K562 (cell line): Measurements from ENCODE around the gene SLC22A3. TPM values are rescaled to one million over a fixed set of nuclear protein-coding genes. Genes with fewer than 3 reads are reported as not detected.

ENCODE experiments used
- ATAC-seq: fragments of 200-7000 bp; cut with Tn5 transposase; 3 replicates; pipeline ENCODE4 v1.9.1; 2020; ENCODE audit warnings: moderate library complexity
- BruUV-seq: library from RNA; stranded (reverse); fragments of 400-500 nt; replicated peaks from 2 replicates; lab custom pipeline; 2021; lab: Mats Ljungman, UMichigan
- CTCF ChIA-PET: fragments of 300-600 bp; formaldehyde crosslinking; extraction: SDS; loops from one replicate; lab custom pipeline; 2021; ENCODE audit warnings: low intra/inter-chr PET ratio; lab: Yijun Ruan, JAX
- POLR2A ChIA-PET: fragments of 300-600, 350-650 bp; sonication (Branson Sonifier 250); formaldehyde crosslinking; extraction: SDS; loops from one replicate; lab custom pipeline; 2021; ENCODE audit warnings: antibody characterized with exemption, inconsistent platforms; lab: Yijun Ruan, JAX
- DNase-seq, 4 experiments: peaks; one replicate each; pipeline versions ENCODE4 v3.0.0 to v3.0.0-alpha.2; 2011 to 2018; ENCODE audit warnings: low spot score in 3 of 4, mixed read lengths in 3 of 4; ENCODE audit errors: extremely low read depth in 1 of 4
- FAIRE-seq: peaks from 2 replicates; lab custom pipeline; 2011; peaks lifted over from hg19 to GRCh38; lab: Jason Lieb, UNC
- H2AFZ ChIP-seq: 2 replicates; pipeline ENCODE4 v1.6.0; 2011; ENCODE audit warnings: low read depth, low read length, control low read depth, inconsistent platforms
- H3K27ac ChIP-seq: fragments of 200-600 bp; 3 replicates; pipeline ENCODE4 v1.8.0; 2011; ENCODE audit warnings: low read depth, mild to moderate bottlenecking, control low read depth, inconsistent platforms, low read length, moderate library complexity, mixed read lengths; ENCODE audit errors: extremely low read depth
- H3K27me3 ChIP-seq, 2 experiments: fragments of 300-600 bp in 1 of 2; 2 replicates in 1 of 2; 3 replicates in 1 of 2; pipeline versions ENCODE4 v1.6.0 to v1.8.0; 2011; ENCODE audit warnings: inconsistent platforms in 2 of 2, low read length in 2 of 2, mild to moderate bottlenecking in 1 of 2, mixed read lengths in 1 of 2, moderate library complexity in 1 of 2; ENCODE audit not compliant: control insufficient read depth in 2 of 2, insufficient read depth in 2 of 2
- H3K36me3 ChIP-seq: fragments of 300-600 bp; 3 replicates; pipeline ENCODE4 v1.8.0; 2011; ENCODE audit warnings: mild to moderate bottlenecking, low read length, inconsistent platforms; ENCODE audit not compliant: control insufficient read depth, insufficient read depth
- H3K4me1 ChIP-seq, 2 experiments: fragments of 200-600 bp in 1 of 2; replicated peaks in 1 of 2; 2 replicates in 1 of 2; 3 replicates in 1 of 2; pipeline versions ENCODE4 v1.5.1 to v1.8.0; 2011; ENCODE audit warnings: inconsistent platforms in 2 of 2, low read length in 2 of 2, mild to moderate bottlenecking in 1 of 2, mixed read lengths in 1 of 2, moderate library complexity in 1 of 2; ENCODE audit not compliant: control insufficient read depth in 2 of 2, insufficient read depth in 2 of 2
- H3K4me2 ChIP-seq: 2 replicates; pipeline ENCODE4 v1.6.1; 2011; ENCODE audit warnings: low read length, control low read depth, inconsistent platforms, mixed read lengths; ENCODE audit not compliant: insufficient read depth
- H3K4me3 ChIP-seq: fragments of 200-600 bp; sonication (generic), shearing (Covaris generic); 2 replicates; pipeline ENCODE4 v1.5.1; 2016; ENCODE audit warnings: control low read depth, inconsistent platforms
- H3K79me2 ChIP-seq: fragments of 200-600 bp; 3 replicates; pipeline ENCODE4 v1.8.0; 2011; ENCODE audit warnings: low read length, inconsistent platforms; ENCODE audit not compliant: control insufficient read depth, insufficient read depth
- H3K9ac ChIP-seq, 2 experiments: 2 replicates each; pipeline versions ENCODE4 v1.6.0 to v1.6.1; 2011; ENCODE audit warnings: low read depth in 2 of 2, low read length in 2 of 2, control low read depth in 1 of 2, inconsistent platforms in 1 of 2, mild to moderate bottlenecking in 1 of 2, mixed read lengths in 1 of 2; ENCODE audit not compliant: insufficient read depth in 1 of 2
- H3K9me1 ChIP-seq: one replicate; pipeline ENCODE4 v1.6.0; 2011; ENCODE audit warnings: inconsistent platforms, mild to moderate bottlenecking, low read length, moderate library complexity; ENCODE audit not compliant: control insufficient read depth, insufficient read depth
- H3K9me3 ChIP-seq: replicated peaks from 2 replicates; pipeline ENCODE4 v1.5.1; 2011; ENCODE audit warnings: low read depth, low read length, inconsistent platforms; ENCODE audit not compliant: control insufficient read depth, insufficient read depth
- H4K20me1 ChIP-seq: replicated peaks from 2 replicates; pipeline ENCODE4 v1.6.1; 2011; ENCODE audit warnings: low read length, inconsistent platforms, mixed read lengths; ENCODE audit not compliant: control insufficient read depth, insufficient read depth
- ELF4 ChIP-seq: fragments of 450-650 bp; formaldehyde crosslinking; IDR thresholded peaks from 2 replicates; pipeline ENCODE4 v1.4.0; 2022; ENCODE audit warnings: missing genetic modification characterization
- PHF21A ChIP-seq: fragments of 450-650 bp; IDR thresholded peaks from 2 replicates; pipeline ENCODE4 v1.6.1; 2017; ENCODE audit warnings: low read depth, borderline replicate concordance
- XRCC3 ChIP-seq: fragments of 450-650 bp; IDR thresholded peaks from 2 replicates; pipeline ENCODE4 v1.6.1; 2017; ENCODE audit warnings: mild to moderate bottlenecking, moderate library complexity
- ZBTB17 ChIP-seq: fragments of 450-650 bp; formaldehyde crosslinking; IDR thresholded peaks from 2 replicates; pipeline ENCODE4 v1.4.0; 2020; ENCODE audit warnings: mild to moderate bottlenecking
- ZNF561 ChIP-seq: fragments of 450-650 bp; formaldehyde crosslinking; conservative IDR thresholded peaks from 2 replicates; pipeline ENCODE4 v1.4.0; 2020; ENCODE audit warnings: mild to moderate bottlenecking, moderate library complexity
- WGBS: fragments of 100-300 bp; shearing (Covaris generic); methylation state at CpG from one replicate; pipeline ENCODE4 v1.1.6; 2016; ENCODE audit warnings: low coverage, mixed read lengths; ENCODE audit not compliant: insufficient coverage; ENCODE audit errors: missing lambda C conversion rate; 5-methylcytosine and 5-hydroxymethylcytosine counted together
- in situ Hi-C: fragments of 300-500 bp; cut with MboI; formaldehyde crosslinking; loops from 4 replicates; pipeline ENCODE4 v1.15.0; 2018; ENCODE audit warnings: inconsistent platforms, mixed read lengths
- intact Hi-C: fragments of 100-400 bp; cut with micrococcal nuclease; formaldehyde crosslinking; loops from 2 replicates; pipeline ENCODE4 v1.14.2; 2022
- polyA plus RNA-seq, 8 experiments: library from polyadenylated mRNA; depleted of rRNA in 4 of 8; stranded (reverse) in 5 of 8; unstranded in 3 of 8; fragments of >200 nt; fragmentation: Nextera tagmentation in 2 of 8; fragmentation: Illumina TruSeq in 1 of 8; extraction: Ambion mirVana in 2 of 8; extraction: Trizol in 1 of 8; gene quantifications; 2 replicates each; pipeline versions ENCODE4 v1.2.1 to v1.2.3, GENCODE V29; 2011 to 2014; ENCODE audit warnings: inconsistent platforms in 1 of 8, missing spikeins in 1 of 8
- total RNA-seq, 7 experiments: library from RNA; depleted of rRNA in 6 of 7; stranded (reverse); fragments of >200 nt in 6 of 7; fragmentation: Illumina TruSeq in 2 of 7; extraction: Trizol in 2 of 7; gene quantifications; 2 replicates each; pipeline versions ENCODE4 v1.2.1 to v1.2.3, GENCODE V29; 2011 to 2021; ENCODE audit warnings: low replicate concordance in 1 of 7
- TF ChIP-seq, protein P1 (sequence below): fragments of 250-450 bp; sonication (Bioruptor Pico); IDR thresholded peaks from 2 replicates; pipeline ENCODE4 v1.8.0; 2021; ENCODE audit warnings: mild to moderate bottlenecking, moderate library complexity
- TF ChIP-seq, protein P2 (sequence below): fragments of 450-650 bp; IDR thresholded peaks from 2 replicates; pipeline ENCODE4 v1.6.1; 2017; ENCODE audit warnings: antibody characterized with exemption
- TF ChIP-seq, protein P3 (sequence below): fragments of 200-400 bp; formaldehyde crosslinking; IDR thresholded peaks from 2 replicates; pipeline ENCODE4 v1.6.1; 2017; ENCODE audit warnings: mild to moderate bottlenecking, low read depth, low read length, moderate library complexity
- TF ChIP-seq, protein P4 (sequence below): IDR thresholded peaks from 2 replicates; pipeline ENCODE4 v1.6.1; 2012; ENCODE audit warnings: low read depth, low read length, improper control_type of control experiment, borderline replicate concordance
- TF ChIP-seq, protein P5 (sequence below): sonication (generic); formaldehyde crosslinking; IDR thresholded peaks from 2 replicates; pipeline ENCODE4 v1.8.1; 2023; ENCODE audit warnings: mild to moderate bottlenecking, missing genetic modification reagents

The SLC22A3 gene
- total and polyA plus RNA-seq, 9 of the 15 experiments (the other 6 are each of a cell fraction or from before 2014, with no cell fraction given), result not detected

DNA sequence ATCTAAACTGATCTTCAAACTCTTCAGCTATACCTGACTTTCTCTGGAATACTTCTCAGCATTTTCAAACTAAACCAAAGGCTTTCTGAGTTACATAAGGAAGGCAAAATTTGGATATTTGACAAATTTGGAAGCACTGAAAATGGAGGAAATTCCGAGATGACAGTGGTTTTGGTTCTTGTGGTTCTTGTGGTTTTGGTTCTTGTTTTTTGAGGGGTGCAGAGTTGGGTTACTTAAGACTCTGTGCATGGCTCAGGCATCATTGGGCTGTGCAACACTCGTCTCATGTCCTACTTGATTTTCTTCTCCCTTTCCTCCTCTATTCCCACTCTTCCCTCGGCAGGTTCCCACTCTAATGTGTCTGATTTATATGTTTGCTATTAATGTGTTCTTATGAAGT lies 78.0 kb downstream of the SLC22A3 start (continued):
- TF ChIP-seq, protein P1, sequence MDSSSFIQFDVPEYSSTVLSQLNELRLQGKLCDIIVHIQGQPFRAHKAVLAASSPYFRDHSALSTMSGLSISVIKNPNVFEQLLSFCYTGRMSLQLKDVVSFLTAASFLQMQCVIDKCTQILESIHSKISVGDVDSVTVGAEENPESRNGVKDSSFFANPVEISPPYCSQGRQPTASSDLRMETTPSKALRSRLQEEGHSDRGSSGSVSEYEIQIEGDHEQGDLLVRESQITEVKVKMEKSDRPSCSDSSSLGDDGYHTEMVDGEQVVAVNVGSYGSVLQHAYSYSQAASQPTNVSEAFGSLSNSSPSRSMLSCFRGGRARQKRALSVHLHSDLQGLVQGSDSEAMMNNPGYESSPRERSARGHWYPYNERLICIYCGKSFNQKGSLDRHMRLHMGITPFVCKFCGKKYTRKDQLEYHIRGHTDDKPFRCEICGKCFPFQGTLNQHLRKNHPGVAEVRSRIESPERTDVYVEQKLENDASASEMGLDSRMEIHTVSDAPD (CRISPR knock-in tag), result no peak
- TF ChIP-seq, protein P2, sequence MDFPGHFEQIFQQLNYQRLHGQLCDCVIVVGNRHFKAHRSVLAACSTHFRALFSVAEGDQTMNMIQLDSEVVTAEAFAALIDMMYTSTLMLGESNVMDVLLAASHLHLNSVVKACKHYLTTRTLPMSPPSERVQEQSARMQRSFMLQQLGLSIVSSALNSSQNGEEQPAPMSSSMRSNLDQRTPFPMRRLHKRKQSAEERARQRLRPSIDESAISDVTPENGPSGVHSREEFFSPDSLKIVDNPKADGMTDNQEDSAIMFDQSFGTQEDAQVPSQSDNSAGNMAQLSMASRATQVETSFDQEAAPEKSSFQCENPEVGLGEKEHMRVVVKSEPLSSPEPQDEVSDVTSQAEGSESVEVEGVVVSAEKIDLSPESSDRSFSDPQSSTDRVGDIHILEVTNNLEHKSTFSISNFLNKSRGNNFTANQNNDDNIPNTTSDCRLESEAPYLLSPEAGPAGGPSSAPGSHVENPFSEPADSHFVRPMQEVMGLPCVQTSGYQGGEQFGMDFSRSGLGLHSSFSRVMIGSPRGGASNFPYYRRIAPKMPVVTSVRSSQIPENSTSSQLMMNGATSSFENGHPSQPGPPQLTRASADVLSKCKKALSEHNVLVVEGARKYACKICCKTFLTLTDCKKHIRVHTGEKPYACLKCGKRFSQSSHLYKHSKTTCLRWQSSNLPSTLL, result no peak
- TF ChIP-seq ZNF561, result no peak
- TF ChIP-seq, all 486 proteins: peak for 0

DNA sequence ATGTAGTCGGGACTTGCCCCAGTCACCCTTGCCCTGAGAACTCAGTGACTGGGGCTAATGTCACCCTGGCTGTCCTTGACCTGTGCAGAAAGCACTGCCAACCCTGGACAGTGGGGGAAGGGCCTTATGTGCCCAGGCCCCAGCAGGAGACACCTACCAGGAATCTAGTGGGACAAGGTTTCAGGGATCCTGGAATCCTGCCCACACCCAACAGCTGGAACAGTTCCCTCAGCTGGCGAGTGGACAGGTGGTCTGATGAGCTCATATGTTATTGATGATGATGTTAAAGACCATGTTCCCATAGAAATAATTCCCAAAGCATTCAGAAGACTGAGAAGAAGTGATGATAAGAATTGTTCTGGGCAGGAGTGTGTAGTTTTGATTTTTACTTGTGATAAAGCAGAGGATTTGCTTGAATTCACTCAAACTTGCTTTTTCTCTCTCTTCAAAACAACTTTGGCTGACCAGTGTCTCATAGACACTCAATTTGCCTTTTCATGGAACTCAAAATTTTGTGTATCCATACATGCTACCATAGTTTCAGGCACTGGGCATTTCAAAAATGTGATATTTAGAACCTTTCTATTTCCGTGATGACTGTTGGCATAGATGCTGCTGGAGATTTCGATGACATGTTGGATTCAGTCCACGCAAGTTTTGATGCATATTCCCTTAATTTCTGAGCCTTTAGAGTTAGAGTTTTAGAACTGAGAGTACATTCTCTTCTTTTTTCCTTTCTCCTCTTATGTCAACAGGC lies 79.3 kb downstream of the SLC22A3 start:
- BruUV-seq, result no TSS peak
- 3% methylated on average over 5 of the region's 5 CpGs for WGBS
- ATAC-seq, result no peak
- TF ChIP-seq, protein P3, sequence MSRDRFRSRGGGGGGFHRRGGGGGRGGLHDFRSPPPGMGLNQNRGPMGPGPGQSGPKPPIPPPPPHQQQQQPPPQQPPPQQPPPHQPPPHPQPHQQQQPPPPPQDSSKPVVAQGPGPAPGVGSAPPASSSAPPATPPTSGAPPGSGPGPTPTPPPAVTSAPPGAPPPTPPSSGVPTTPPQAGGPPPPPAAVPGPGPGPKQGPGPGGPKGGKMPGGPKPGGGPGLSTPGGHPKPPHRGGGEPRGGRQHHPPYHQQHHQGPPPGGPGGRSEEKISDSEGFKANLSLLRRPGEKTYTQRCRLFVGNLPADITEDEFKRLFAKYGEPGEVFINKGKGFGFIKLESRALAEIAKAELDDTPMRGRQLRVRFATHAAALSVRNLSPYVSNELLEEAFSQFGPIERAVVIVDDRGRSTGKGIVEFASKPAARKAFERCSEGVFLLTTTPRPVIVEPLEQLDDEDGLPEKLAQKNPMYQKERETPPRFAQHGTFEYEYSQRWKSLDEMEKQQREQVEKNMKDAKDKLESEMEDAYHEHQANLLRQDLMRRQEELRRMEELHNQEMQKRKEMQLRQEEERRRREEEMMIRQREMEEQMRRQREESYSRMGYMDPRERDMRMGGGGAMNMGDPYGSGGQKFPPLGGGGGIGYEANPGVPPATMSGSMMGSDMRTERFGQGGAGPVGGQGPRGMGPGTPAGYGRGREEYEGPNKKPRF, result no peak
- TF ChIP-seq, protein P4, sequence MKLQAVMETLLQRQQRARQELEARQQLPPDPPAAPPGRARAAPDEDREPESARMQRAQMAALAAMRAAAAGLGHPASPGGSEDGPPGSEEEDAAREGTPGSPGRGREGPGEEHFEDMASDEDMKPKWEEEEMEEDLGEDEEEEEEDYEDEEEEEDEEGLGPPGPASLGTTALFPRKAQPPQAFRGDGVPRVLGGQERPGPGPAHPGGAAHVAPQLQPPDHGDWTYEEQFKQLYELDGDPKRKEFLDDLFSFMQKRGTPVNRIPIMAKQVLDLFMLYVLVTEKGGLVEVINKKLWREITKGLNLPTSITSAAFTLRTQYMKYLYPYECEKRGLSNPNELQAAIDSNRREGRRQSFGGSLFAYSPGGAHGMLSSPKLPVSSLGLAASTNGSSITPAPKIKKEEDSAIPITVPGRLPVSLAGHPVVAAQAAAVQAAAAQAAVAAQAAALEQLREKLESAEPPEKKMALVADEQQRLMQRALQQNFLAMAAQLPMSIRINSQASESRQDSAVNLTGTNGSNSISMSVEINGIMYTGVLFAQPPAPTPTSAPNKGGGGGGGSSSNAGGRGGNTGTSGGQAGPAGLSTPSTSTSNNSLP, result no peak
- TF ChIP-seq PHF21A, result no peak
- TF ChIP-seq, protein P5, sequence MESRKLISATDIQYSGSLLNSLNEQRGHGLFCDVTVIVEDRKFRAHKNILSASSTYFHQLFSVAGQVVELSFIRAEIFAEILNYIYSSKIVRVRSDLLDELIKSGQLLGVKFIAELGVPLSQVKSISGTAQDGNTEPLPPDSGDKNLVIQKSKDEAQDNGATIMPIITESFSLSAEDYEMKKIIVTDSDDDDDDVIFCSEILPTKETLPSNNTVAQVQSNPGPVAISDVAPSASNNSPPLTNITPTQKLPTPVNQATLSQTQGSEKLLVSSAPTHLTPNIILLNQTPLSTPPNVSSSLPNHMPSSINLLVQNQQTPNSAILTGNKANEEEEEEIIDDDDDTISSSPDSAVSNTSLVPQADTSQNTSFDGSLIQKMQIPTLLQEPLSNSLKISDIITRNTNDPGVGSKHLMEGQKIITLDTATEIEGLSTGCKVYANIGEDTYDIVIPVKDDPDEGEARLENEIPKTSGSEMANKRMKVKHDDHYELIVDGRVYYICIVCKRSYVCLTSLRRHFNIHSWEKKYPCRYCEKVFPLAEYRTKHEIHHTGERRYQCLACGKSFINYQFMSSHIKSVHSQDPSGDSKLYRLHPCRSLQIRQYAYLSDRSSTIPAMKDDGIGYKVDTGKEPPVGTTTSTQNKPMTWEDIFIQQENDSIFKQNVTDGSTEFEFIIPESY, result no peak
- no peak for TF ChIP-seq ELF4 (CRISPR knock-in tag)
- no peak for TF ChIP-seq XRCC3
- TF ChIP-seq ZBTB17 (CRISPR knock-in tag), result no peak

More for the DNA sequence above, 79.3 kb downstream of the SLC22A3 start:
- Histone ChIP-seq H3K4me2 (no peak overlapping the region), H3K4me1 (no peaks in the 10 kb centered on the region), H3K79me2 (no peaks in the 10 kb centered on the region), H3K9ac (no peak overlapping the region), H3K27me3 (peaks cover 6 to 10% of the 10 kb centered on the region in 2 experiments), H4K20me1 (no peaks in the 10 kb centered on the region), H3K36me3 (no peaks in the 10 kb centered on the region), H2AFZ (no peak overlapping the region), H3K27ac (no peak overlapping the region), H3K9me1 (no peaks in the 10 kb centered on the region), H3K4me3 (no peak overlapping the region), H3K9me3 (no peaks in the 10 kb centered on the region)
- FAIRE-seq (no peak), DNase-seq (no peak)
- ChIA-PET POLR2A (no interaction called here), CTCF (no interaction called here)
- in situ Hi-C loops (no loop called here), intact Hi-C loops (no loop called here)
